SJCRH30 (cell line): ENCODE results near the gene ZDHHC18. TPM values are rescaled to one million over a fixed set of nuclear protein-coding genes. Genes with fewer than 3 reads are reported as not detected.

ENCODE experiments used
- DNase-seq, 2 experiments: peaks; one replicate each; pipeline ENCODE4 v3.0.0-alpha.2; 2015 to 2020
- H3K27ac ChIP-seq: fragments of 250-450 bp; sonication (Bioruptor Pico); 2 replicates; pipeline ENCODE4 v1.5.1; 2020; ENCODE audit warnings: mild to moderate bottlenecking, moderate library complexity
- H3K27me3 ChIP-seq: fragments of 250-450 bp; sonication (Bioruptor Pico); 2 replicates; pipeline ENCODE4 v1.5.1; 2020; ENCODE audit warnings: mild to moderate bottlenecking, moderate library complexity
- H3K36me3 ChIP-seq: fragments of 250-450 bp; sonication (Bioruptor Pico); 2 replicates; pipeline ENCODE4 v1.5.1; 2020; ENCODE audit warnings: mild to moderate bottlenecking, moderate library complexity
- H3K4me1 ChIP-seq: fragments of 250-450 bp; sonication (Bioruptor Pico); 2 replicates; pipeline ENCODE4 v1.5.1; 2020; ENCODE audit warnings: mild to moderate bottlenecking, moderate library complexity
- H3K4me3 ChIP-seq: fragments of 250-450 bp; sonication (Bioruptor Pico); 2 replicates; pipeline ENCODE4 v1.5.1; 2020; ENCODE audit warnings: mild to moderate bottlenecking, moderate library complexity
- H3K9me3 ChIP-seq: fragments of 250-450 bp; sonication (Bioruptor Pico); replicated peaks from 2 replicates; pipeline ENCODE4 v1.5.1; 2020; ENCODE audit warnings: mild to moderate bottlenecking, moderate library complexity
- total RNA-seq: library from RNA; depleted of rRNA; stranded (reverse); fragments of >200 nt; shearing (Covaris generic); gene quantifications from 2 replicates; pipeline ENCODE4 v1.2.3, GENCODE V29; 2014; rRNA removed

ZDHHC18 gene, protein sequence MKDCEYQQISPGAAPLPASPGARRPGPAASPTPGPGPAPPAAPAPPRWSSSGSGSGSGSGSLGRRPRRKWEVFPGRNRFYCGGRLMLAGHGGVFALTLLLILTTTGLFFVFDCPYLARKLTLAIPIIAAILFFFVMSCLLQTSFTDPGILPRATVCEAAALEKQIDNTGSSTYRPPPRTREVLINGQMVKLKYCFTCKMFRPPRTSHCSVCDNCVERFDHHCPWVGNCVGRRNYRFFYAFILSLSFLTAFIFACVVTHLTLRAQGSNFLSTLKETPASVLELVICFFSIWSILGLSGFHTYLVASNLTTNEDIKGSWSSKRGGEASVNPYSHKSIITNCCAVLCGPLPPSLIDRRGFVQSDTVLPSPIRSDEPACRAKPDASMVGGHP
- total RNA-seq: 31.6 and 31.8 TPM in 2 replicates

DNA sequence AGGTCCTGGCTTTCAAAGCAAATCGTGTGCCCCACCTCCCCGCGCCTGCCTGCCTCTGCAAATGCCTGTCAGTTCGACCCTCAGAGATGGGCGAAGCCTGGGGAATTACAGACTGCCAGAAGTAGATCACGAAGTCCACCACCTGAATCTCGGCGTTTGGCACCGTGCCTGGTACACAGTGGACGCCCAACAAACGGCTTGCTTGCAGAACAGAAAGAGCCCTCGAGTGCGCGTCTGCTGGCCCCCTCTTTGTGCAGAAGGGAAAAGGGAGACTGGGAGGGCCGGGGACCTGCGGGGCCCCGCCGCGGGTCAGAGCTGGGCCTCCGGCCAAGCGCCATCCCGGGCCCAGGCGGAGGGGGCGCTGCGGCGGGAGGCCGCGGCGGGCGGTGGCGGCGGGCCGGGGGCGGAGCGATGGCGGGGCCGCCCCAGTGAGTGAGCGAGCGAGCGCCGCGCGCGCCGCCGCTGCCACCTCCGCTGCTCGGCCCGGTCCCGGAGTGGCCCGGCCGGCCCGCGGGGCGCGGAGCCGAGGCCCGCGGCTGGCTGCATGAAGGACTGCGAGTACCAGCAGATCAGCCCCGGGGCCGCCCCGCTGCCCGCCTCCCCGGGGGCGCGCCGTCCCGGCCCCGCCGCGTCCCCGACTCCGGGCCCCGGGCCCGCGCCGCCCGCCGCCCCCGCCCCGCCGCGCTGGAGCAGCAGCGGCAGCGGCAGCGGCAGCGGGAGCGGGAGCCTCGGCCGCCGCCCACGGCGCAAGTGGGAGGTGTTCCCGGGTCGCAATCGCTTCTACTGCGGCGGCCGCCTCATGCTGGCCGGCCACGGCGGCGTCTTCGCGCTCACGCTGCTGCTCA is at the start of gene ZDHHC18:
ZDHHC18 (plus strand) TSS at position 428 of the 845 bp plus-strand sequence; CDS start at position 545, 117 bp downstream.
- peaks cover 7% of the 10 kb centered on the region; the same call in 1 of the 2 replicates for H3K36me3 ChIP-seq
- peak; percentile 63 to 79 for DNase-seq
- H3K27ac ChIP-seq: peak within 1 kb of the TSS; percentile 28; the same call in 1 of the 2 replicates
- peaks cover 9% of the 10 kb centered on the region; the same call in 1 of the 2 replicates for H3K4me1 ChIP-seq
- H3K9me3 ChIP-seq: no peaks in the 10 kb centered on the region
- 0 out of 2 replicates have a peak, but pooled peaks cover 6% of the 10 kb centered on the region for H3K27me3 ChIP-seq
- H3K4me3 ChIP-seq: peak within 1 kb of the TSS; percentile 78

DNA sequence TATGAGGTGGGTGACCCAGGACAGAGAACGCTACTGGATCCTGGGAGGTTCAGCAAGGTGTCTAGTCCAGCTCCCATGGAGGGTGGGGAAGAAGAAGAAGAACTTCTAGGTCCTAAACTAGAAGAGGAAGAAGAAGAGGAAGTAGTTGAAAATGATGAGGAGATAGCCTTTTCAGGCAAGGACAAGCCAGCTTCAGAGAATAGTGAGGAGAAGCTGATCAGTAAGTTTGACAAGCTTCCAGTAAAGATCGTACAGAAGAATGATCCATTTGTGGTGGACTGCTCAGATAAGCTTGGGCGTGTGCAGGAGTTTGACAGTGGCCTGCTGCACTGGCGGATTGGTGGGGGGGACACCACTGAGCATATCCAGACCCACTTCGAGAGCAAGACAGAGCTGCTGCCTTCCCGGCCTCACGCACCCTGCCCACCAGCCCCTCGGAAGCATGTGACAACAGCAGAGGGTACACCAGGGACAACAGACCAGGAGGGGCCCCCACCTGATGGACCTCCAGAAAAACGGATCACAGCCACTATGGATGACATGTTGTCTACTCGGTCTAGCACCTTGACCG is 47.3 kb upstream of the ZDHHC18 start:
- H3K4me1 ChIP-seq: peaks cover 9% of the 10 kb centered on the region
- DNase-seq: no peak
- H3K9me3 ChIP-seq: no peaks in the 10 kb centered on the region
- H3K36me3 ChIP-seq: peaks cover 89% of the 10 kb centered on the region
- no peak overlapping the region for H3K27ac ChIP-seq
- H3K4me3 ChIP-seq: no peak overlapping the region
- no peaks in the 10 kb centered on the region for H3K27me3 ChIP-seq

DNA sequence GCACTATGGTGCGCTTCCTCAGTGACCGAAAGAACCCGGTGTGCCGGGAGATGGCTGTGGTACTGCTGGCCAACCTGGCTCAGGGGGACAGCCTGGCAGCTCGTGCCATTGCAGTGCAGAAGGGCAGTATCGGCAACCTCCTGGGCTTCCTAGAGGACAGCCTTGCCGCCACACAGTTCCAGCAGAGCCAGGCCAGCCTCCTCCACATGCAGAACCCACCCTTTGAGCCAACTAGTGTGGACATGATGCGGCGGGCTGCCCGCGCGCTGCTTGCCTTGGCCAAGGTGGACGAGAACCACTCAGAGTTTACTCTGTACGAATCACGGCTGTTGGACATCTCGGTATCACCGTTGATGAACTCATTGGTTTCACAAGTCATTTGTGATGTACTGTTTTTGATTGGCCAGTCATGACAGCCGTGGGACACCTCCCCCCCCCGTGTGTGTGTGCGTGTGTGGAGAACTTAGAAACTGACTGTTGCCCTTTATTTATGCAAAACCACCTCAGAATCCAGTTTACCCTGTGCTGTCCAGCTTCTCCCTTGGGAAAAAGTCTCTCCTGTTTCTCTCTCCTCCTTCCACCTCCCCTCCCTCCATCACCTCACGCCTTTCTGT is 46.0 kb upstream of the ZDHHC18 start:
- DNase-seq: no peak
- H3K36me3 ChIP-seq: peaks cover 78% of the 10 kb centered on the region

DNA sequence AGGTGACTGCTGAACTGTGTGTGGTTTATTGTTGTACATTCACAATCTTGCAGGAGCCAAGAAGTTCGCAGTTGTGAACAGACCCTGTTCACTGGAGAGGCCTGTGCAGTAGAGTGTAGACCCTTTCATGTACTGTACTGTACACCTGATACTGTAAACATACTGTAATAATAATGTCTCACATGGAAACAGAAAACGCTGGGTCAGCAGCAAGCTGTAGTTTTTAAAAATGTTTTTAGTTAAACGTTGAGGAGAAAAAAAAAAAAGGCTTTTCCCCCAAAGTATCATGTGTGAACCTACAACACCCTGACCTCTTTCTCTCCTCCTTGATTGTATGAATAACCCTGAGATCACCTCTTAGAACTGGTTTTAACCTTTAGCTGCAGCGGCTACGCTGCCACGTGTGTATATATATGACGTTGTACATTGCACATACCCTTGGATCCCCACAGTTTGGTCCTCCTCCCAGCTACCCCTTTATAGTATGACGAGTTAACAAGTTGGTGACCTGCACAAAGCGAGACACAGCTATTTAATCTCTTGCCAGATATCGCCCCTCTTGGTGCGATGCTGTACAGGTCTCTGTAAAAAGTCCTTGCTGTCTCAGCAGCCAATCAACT is 45.2 kb upstream of the ZDHHC18 start:
- Histone ChIP-seq H3K4me1 (peaks cover 13% of the 10 kb centered on the region), H3K36me3 (peaks cover 70% of the 10 kb centered on the region), H3K4me3 (no peak overlapping the region), H3K27ac (no peak overlapping the region), H3K27me3 (no peaks in the 10 kb centered on the region), H3K9me3 (no peaks in the 10 kb centered on the region)
- no peak for DNase-seq

More for the DNA sequence above, 46.0 kb upstream of the ZDHHC18 start:
- no peaks in the 10 kb centered on the region for H3K27me3 ChIP-seq
- H3K27ac ChIP-seq: no peak overlapping the region
- peaks cover 9% of the 10 kb centered on the region for H3K4me1 ChIP-seq
- H3K9me3 ChIP-seq: no peaks in the 10 kb centered on the region
- no peak overlapping the region for H3K4me3 ChIP-seq

DNA sequence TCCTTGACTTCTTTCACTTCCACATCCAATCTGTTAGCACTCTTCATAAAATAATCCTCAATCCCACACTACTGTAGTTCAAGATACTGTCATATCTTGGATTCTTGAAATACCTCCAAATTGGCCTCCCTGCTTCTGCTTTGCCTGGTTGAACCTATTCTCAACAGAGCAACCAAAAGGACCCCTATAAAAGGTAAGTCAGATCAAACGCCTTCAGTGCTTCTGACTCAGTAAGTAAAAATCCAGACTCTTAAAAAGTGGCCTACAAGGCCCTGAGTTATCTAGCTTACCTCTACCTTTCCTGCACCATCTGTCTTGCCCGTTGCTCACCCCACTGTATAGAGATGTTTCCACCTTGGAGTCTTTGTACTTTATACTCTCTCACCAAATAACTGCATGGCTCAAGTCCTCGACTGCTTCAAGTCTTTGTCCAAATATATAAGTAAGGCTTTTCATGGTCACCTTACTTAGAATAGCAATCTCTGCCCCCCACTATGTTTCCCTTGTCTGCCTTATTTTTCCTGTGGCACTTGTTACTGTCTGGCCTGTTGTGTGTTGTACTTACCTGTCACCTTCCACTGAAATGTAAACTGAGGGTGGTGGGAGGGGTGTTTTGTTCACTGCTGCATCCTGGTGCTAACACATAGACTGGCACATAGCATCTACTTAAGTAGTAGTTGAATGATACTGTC is 43.8 kb upstream of the ZDHHC18 start:
- DNase-seq: no peak
- Histone ChIP-seq H3K4me3 (no peak overlapping the region), H3K4me1 (peaks cover 19% of the 10 kb centered on the region), H3K27ac (no peak overlapping the region), H3K27me3 (no peaks in the 10 kb centered on the region), H3K9me3 (no peaks in the 10 kb centered on the region), H3K36me3 (peaks cover 57% of the 10 kb centered on the region)

DNA sequence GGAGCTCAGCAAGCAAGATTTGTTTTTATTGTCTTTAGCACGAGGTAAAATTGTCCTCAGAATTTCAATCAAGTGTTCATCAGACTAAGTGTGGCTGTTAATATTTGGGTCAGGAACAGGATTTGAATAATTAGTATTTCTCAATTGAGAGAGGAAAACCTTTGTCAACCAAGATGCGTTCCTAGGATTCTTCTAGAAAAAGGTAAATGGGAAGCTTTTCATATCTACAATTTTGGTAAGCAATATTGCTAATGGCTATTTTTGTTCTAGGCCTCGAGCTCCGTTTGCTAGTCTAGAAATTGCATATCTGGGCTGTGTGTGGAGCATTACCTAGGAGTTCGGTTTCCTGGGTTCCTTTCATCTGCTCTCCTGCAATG is 42.9 kb upstream of the ZDHHC18 start:
- H3K4me1 ChIP-seq: peaks cover 19% of the 10 kb centered on the region
- H3K27me3 ChIP-seq: no peaks in the 10 kb centered on the region
- H3K4me3 ChIP-seq: no peak overlapping the region
- no peak overlapping the region for H3K27ac ChIP-seq
- peaks cover 47% of the 10 kb centered on the region for H3K36me3 ChIP-seq
- no peak for DNase-seq
- H3K9me3 ChIP-seq: no peaks in the 10 kb centered on the region

DNA sequence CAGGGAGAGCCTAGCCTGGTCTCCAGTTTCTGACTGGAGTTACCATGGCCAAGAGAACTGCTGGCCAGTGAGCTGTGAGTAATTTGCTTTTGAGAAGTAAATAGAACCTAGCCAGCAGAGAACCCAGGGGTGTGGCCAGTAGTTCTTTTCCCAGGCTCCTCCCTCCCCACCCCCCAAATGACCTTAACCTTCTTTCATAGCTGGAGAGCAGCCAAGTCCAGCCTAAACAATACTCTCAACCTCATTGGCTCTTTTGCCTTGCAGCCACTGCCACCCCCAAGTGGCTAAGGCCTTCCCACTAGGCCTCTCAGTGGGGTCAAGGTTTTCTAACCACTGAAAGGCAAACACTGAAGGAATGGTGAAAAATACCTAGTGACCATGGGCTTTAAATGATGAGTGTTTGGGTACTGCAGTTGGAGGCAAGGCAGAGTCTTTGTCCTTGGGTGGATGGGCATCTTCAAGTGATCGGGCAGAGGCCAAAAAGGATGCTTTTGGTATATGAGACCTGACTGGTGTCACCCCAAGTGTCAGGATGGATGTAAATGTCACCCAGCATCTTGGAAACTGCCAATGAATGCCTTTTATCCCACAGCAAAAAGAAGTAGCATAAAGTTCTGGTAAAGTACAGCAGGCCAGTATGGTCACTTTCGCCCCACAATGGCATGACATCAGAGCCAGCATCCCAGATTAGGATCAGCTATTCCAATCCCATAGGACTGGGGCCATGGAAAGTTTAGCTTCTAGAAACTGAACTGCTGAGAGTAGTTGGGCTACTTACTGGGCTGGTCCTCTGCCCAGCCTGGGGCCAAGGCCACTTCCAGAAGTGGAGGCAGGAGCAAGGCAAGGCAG is 42.2 kb upstream of the ZDHHC18 start:
- peaks cover 23% of the 10 kb centered on the region for H3K4me1 ChIP-seq
- peaks cover 41% of the 10 kb centered on the region for H3K36me3 ChIP-seq
- no peak overlapping the region for H3K27ac ChIP-seq
- DNase-seq: peak; percentile 65 to 80
- H3K4me3 ChIP-seq: no peak overlapping the region
- H3K9me3 ChIP-seq: no peaks in the 10 kb centered on the region
- no peaks in the 10 kb centered on the region for H3K27me3 ChIP-seq

DNA sequence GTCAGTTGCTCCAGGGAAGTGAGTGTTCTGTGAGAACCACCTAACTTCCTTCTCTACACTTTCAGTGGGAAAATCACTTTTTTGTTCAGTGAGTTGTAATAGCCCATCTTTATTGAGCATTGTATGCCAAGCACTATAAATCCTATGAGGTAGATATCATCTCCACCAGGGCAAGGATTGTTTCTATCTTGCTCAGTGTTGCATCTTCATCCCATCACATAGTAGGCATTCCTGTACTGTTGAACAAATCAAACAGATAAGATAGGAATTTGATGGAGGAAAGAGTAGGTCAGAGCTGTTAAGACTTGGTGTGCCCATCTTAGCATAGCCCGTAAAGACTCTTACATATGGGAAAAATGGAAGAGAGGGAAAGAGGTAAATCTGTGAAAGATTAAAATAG is 41.6 kb upstream of the ZDHHC18 start:
- Histone ChIP-seq H3K4me3 (no peak overlapping the region), H3K9me3 (no peaks in the 10 kb centered on the region), H3K36me3 (peaks cover 35% of the 10 kb centered on the region), H3K4me1 (peaks cover 26% of the 10 kb centered on the region), H3K27ac (no peak overlapping the region), H3K27me3 (no peaks in the 10 kb centered on the region)
- DNase-seq: no peak

DNA sequence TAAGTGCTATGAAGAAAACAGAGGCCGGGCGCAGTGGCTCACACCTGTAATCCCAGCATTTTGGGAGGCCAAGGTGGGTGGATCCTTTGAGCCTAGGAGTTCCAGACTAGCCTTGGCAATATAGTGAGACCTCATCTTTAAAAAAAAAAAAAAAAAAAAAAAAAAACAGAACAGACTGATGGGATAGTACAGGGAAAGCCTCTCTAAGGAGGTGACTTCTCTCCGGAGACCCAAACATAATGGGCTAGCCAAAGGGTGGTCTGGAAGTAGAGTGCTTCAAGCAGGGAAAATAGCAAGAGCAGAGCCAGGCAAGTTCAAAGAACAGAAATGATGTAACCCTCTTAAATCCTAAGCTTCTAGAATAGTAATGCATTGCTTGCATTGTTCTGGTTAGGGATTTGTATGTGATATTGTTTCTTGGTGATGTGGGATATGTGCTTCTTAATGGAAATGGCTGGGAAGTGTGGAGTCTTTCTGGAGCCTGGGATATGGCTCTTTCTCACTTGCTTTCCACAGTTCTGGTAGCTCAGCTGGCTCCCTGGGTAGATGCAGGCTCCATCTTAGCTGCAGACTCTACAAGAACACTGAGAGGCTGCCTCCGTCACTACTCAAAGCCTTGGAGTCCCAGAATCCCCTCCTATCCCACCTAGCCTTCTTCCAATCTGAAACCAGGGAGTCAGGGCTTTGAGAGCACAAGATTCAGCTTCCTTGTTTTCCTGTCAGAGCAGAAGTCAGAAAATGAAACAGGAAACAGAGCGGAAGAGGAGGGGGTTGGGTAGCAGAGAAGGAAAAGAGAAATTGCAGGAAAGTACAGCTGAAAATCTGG is 40.7 kb upstream of the ZDHHC18 start:
- Histone ChIP-seq H3K27ac (no peak overlapping the region; the same call in 1 of the 2 replicates), H3K36me3 (peaks cover 27% of the 10 kb centered on the region), H3K4me3 (no peak overlapping the region), H3K27me3 (no peaks in the 10 kb centered on the region), H3K4me1 (peaks cover 26% of the 10 kb centered on the region), H3K9me3 (no peaks in the 10 kb centered on the region)
- peak in 1 of 2 experiments; percentile 29 for DNase-seq

DNA sequence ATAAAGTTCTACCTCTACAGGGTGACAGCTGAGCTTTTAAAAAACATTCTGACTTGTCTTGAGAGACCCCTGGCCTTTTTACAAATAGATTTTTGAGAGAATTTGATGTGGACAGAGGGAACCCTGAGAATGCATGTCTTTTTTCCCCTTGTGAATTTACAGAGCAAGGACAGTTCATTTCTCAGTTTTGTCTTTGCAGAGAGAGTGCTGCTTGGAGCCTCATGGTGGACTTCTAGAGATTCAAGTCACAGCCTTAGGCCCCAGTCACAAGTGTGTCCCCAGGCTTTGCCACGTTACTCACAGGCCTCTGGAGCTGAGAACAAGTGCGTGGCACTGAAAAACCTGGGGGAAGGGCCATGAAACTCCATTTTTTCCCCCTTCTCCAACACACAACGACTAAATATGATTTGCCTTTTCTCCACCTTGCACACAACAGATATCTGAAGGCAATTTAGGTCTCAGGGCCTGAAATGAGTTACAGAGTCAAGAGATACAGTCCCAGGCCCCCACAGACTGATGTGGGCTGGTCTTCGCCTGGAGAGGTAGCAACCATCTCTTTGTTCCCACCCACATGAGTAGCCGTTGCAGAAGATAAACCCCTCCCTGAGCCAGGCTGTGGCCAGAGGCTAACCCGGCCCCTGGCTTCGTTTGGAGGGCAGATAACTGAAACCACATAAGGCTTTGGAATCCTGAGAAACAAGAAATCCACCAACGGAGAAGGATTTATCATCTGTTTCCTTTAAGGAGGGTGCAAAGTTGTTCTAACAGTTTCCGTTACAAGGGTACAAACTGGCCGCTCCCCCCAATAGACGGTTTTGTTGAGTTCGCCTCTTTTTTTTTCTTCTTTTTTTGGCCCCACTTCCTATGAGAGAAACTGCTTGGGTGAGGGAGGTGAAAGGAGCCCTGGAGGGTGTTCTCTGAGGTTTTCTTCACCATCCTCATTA is 39.8 kb upstream of the ZDHHC18 start:
- Histone ChIP-seq H3K4me1 (peaks cover 26% of the 10 kb centered on the region), H3K36me3 (peaks cover 20% of the 10 kb centered on the region), H3K27ac (peak overlapping the region; percentile 77), H3K9me3 (no peaks in the 10 kb centered on the region), H3K4me3 (peak overlapping the region; percentile 68), H3K27me3 (no peaks in the 10 kb centered on the region)
- peak; percentile 75 to 82 for DNase-seq

DNA sequence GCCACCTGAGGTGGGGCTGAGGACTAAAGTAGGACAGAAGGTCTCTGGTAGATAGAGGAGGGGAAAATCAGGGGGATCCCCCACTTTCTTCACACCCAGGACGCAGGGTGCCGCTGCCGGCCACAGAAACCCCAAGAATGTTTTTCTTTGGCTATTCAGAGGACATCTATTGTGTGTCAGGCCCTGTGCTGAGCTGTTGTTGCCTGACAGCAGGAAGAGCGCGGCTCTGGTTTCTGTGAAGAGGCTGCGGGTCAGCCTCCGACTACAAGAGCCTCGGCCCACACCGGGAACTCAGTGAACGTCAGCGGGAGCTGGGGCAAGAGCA is 39.1 kb upstream of the ZDHHC18 start:
- no peaks in the 10 kb centered on the region for H3K27me3 ChIP-seq
- no peak for DNase-seq
- peaks cover 13% of the 10 kb centered on the region for H3K36me3 ChIP-seq
- peaks cover 26% of the 10 kb centered on the region for H3K4me1 ChIP-seq
- H3K4me3 ChIP-seq: peak overlapping the region; percentile 68
- peak overlapping the region; percentile 77 for H3K27ac ChIP-seq
- H3K9me3 ChIP-seq: no peaks in the 10 kb centered on the region
